ENCODE data around the gene MME.
"Not testable (repeated sequence)": the region's sequence is repeated elsewhere in the genome, so short reads cannot be mapped to it uniquely, and the experiment has no call there.

Gene MME

DNA sequence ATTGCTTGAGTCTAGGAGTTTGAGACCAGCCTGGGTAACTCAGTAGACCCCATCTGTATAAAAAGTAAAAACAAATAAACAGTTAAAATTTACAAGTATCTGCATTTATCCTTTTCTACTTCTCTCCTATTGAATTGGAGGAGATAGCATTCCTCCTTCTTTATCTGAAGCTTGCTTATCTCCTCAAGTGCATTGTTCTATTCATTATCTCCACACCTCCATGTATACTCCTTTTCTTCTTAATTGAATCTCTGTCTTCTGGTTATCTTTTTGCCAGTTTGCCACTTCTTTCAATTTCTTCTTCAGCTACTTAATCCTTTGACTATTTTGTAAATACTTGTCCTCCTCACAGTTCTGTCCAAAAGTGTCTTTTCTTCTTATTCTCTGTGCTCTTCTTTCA is 124.7 kb downstream of the MME start:
- H3K9ac ChIP-seq (ENCODE audit: low read length): no peak overlapping the region
- no peaks in the 10 kb centered on the region for H3K36me3 ChIP-seq (ENCODE audit: control insufficient read depth, insufficient read depth, low read length)
- no peaks in the 10 kb centered on the region for H3K4me1 ChIP-seq (ENCODE audit: control insufficient read depth, insufficient read depth, low read length)
- H3K4me3 ChIP-seq (ENCODE audit: low read length): no peak overlapping the region
- H3K27me3 ChIP-seq (ENCODE audit: control insufficient read depth, insufficient read depth, low read length): no peaks in the 10 kb centered on the region
- no peaks in the 10 kb centered on the region for H3K9me3 ChIP-seq (ENCODE audit: control insufficient read depth, low read length)

DNA sequence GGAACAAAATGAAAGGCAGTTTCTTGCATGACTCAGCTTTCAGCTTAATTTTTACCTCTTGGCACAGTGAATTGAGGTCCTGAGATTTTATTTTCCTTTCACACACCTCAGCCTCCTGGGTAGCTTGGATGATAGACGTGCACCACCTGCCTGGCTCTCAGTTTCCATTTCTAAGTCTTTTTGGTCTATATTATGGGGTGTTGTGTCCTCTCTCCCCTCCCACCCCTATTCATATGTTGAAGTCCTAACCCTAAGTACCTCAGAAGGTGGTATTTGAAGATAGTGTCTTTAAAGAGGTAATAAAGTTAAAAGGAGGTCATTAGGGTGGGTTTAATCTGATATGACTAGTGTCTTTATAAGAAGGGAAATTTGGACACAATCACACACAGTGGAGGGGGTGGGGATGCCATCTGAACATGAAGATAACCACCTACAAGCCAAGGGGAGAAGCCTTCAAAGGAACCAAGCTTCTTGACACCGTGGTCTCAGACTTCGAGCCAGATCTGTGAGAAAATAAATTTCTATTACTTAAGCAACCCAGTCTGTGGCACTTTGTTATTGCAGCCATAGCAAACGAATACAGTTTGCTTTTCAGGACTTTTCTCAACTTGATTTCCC is 128.2 kb downstream of the MME start:
- Histone ChIP-seq H3K9ac (ENCODE audit: low read length) (no peak overlapping the region), H3K4me1 (ENCODE audit: control insufficient read depth, insufficient read depth, low read length) (no peaks in the 10 kb centered on the region), H3K36me3 (ENCODE audit: control insufficient read depth, insufficient read depth, low read length) (no peaks in the 10 kb centered on the region), H3K27me3 (ENCODE audit: control insufficient read depth, insufficient read depth, low read length) (no peaks in the 10 kb centered on the region), H3K4me3 (ENCODE audit: low read length) (no peak overlapping the region), H3K9me3 (ENCODE audit: control insufficient read depth, low read length) (no peaks in the 10 kb centered on the region)

DNA sequence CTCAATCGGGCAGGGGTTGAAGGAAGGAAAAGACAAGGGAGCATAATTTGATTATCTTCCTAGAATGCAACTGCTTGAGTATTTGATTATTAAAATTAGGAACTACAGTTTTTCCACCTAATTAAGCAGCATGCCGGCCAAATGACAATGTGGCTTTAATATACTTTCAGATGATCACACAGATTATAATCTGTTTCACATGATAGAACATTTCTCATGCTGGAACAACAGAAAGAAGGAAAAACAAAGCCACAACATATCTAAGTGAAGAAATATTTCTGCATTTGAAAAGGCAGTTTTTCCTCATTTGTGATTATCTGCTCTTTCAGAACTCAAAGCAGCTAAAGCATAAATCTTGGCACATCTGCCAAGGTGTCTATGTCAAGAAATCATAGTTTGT is 130.6 kb downstream of the MME start:
- Histone ChIP-seq H3K4me1 (ENCODE audit: control insufficient read depth, insufficient read depth, low read length) (no peaks in the 10 kb centered on the region), H3K9ac (ENCODE audit: low read length) (no peak overlapping the region), H3K36me3 (ENCODE audit: control insufficient read depth, insufficient read depth, low read length) (no peaks in the 10 kb centered on the region), H3K27me3 (ENCODE audit: control insufficient read depth, insufficient read depth, low read length) (no peaks in the 10 kb centered on the region), H3K9me3 (ENCODE audit: control insufficient read depth, low read length) (no peaks in the 10 kb centered on the region), H3K4me3 (ENCODE audit: low read length) (no peak overlapping the region)

DNA sequence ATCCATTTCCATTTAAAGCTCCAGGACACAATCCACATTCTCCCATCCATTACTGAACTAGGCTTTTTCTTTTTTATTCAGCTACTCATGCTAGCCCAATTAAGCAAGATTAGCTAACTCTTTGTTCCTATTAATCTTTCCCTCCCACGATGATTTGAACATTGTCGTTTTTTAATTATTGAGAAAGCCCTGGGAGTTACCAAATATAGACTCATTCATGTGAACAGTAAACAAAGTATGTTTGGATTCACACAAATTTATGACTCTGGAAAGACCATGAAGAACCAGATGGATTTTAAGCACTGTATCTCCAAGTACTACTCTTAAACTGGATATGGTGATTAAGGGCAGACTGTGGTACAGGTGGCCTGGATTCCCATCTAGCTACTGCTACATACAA is 131.1 kb downstream of the MME start:
- Histone ChIP-seq H3K36me3 (ENCODE audit: control insufficient read depth, insufficient read depth, low read length) (no peaks in the 10 kb centered on the region), H3K4me3 (ENCODE audit: low read length) (no peak overlapping the region), H3K9ac (ENCODE audit: low read length) (no peak overlapping the region), H3K4me1 (ENCODE audit: control insufficient read depth, insufficient read depth, low read length) (no peaks in the 10 kb centered on the region), H3K9me3 (ENCODE audit: control insufficient read depth, low read length) (no peaks in the 10 kb centered on the region), H3K27me3 (ENCODE audit: control insufficient read depth, insufficient read depth, low read length) (no peaks in the 10 kb centered on the region)

DNA sequence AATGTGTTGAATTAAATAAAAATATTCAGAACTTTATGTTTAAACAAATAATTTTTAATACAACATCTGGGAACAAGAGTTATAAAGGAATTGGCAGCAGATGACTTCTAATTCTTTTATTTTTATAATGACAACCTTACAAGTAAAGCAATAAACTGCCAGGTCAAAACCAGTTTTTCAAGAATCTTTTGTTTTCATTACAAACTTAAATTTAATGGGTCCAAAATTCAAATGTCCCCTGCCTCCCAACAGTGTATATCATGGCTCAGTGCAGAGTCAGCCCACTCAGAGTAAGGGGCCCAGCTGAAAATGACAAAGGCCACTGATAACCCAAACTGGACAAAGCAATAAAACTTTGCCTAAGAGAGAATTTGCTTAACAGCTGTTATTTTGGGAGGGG is 131.8 kb downstream of the MME start:
- H3K9ac ChIP-seq (ENCODE audit: low read length): no peak overlapping the region
- no peaks in the 10 kb centered on the region for H3K4me1 ChIP-seq (ENCODE audit: control insufficient read depth, insufficient read depth, low read length)
- H3K27me3 ChIP-seq (ENCODE audit: control insufficient read depth, insufficient read depth, low read length): no peaks in the 10 kb centered on the region
- H3K4me3 ChIP-seq (ENCODE audit: low read length): no peak overlapping the region
- H3K36me3 ChIP-seq (ENCODE audit: control insufficient read depth, insufficient read depth, low read length): no peaks in the 10 kb centered on the region
- H3K9me3 ChIP-seq (ENCODE audit: control insufficient read depth, low read length): no peaks in the 10 kb centered on the region

DNA sequence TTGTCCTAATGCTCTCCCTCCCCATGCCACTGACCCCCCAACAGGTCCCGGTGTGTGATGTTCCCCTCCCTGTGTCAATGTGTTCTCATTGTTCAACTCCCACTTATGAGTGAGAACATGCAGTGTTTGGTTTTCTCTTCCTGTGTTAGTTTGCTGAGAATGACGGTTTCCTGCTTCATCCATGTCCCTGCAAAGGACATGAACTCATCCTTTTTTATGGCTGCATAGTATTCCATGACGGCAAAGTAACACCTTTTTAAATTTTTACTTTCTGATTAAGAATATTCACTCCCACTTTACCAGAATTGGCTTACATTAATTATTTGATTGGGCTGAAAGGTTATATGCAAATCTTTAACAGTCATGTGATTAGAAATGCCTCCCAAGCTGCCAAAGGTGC is 135.9 kb downstream of the MME start:
- not testable (repeated sequence) for H3K4me3 ChIP-seq (ENCODE audit: low read length); H3K4me1 ChIP-seq (ENCODE audit: control insufficient read depth, insufficient read depth, low read length)

DNA sequence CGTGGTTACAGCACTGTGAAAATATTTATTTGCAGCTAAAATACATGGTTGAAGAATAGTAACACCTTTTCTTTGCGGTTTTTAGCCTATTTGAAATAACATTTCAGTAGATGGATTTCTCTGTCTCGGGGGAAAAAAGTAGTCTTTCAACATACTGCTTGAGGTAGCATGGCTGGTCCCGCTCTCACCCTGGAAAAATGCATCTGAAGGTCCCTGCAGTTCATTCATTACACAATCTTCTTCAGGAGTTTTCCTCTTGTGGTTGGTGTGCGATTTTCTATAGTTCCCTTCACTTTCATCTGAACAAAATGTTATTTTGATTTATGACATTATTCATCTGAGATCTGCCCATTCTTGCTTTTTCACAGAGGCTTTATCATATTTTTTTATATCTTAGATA is 137.5 kb downstream of the MME start:
- Histone ChIP-seq H3K27me3 (ENCODE audit: control insufficient read depth, insufficient read depth, low read length) (no peaks in the 10 kb centered on the region), H3K4me1 (ENCODE audit: control insufficient read depth, insufficient read depth, low read length) (no peaks in the 10 kb centered on the region), H3K9me3 (ENCODE audit: control insufficient read depth, low read length) (no peaks in the 10 kb centered on the region), H3K36me3 (ENCODE audit: control insufficient read depth, insufficient read depth, low read length) (no peaks in the 10 kb centered on the region), H3K4me3 (ENCODE audit: low read length) (no peak overlapping the region), H3K9ac (ENCODE audit: low read length) (no peak overlapping the region)

More for the DNA sequence above, 135.9 kb downstream of the MME start:
- not testable (repeated sequence) for H3K9me3 ChIP-seq (ENCODE audit: control insufficient read depth, low read length); H3K27me3 ChIP-seq (ENCODE audit: control insufficient read depth, insufficient read depth, low read length); H3K9ac ChIP-seq (ENCODE audit: low read length); H3K36me3 ChIP-seq (ENCODE audit: control insufficient read depth, insufficient read depth, low read length)

DNA sequence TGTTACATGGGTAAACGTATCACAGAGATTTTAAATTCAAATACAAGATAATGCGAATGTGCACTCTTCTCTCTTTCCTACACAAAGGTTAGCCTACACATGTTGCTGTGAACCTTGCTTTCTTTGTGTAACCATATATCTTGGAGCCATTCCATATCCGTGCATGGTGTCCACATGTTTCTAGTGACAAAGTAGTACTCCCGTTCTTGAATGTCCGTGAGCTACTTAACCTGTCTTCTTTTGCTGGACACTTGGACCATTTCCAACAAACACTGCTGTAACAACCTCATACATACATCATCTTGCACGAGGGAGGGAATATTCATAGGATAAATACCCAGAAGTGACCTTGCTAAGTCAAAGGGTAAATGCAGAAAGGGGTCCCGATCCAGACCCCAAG is 138.3 kb downstream of the MME start:
- no peak overlapping the region for H3K4me3 ChIP-seq (ENCODE audit: low read length)
- no peak overlapping the region for H3K9ac ChIP-seq (ENCODE audit: low read length)
- no peaks in the 10 kb centered on the region for H3K36me3 ChIP-seq (ENCODE audit: control insufficient read depth, insufficient read depth, low read length)
- no peaks in the 10 kb centered on the region for H3K27me3 ChIP-seq (ENCODE audit: control insufficient read depth, insufficient read depth, low read length)
- H3K9me3 ChIP-seq (ENCODE audit: control insufficient read depth, low read length): no peaks in the 10 kb centered on the region
- H3K4me1 ChIP-seq (ENCODE audit: control insufficient read depth, insufficient read depth, low read length): no peaks in the 10 kb centered on the region

DNA sequence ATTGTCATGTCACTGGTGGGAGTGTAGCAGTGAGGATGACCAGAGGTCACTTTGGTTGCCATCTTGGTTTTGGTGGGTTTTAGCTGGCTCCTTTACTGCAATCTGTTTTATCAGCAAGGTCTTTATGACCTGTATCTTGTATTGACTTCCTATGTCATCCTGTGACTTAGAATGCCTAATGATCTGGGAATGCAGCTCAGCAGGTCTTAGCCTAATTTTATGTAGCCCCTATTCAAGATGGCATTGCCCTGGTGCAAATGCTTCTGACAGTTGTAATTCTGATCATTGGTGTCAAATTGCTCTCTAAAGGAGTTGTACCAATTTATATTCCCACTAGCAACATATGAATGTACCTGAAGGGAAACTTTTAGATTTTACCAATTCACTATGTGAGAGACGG is 139.0 kb downstream of the MME start:
- no peaks in the 10 kb centered on the region for H3K36me3 ChIP-seq (ENCODE audit: control insufficient read depth, insufficient read depth, low read length)
- no peak overlapping the region for H3K4me3 ChIP-seq (ENCODE audit: low read length)
- H3K27me3 ChIP-seq (ENCODE audit: control insufficient read depth, insufficient read depth, low read length): no peaks in the 10 kb centered on the region
- no peaks in the 10 kb centered on the region for H3K9me3 ChIP-seq (ENCODE audit: control insufficient read depth, low read length)
- no peaks in the 10 kb centered on the region for H3K4me1 ChIP-seq (ENCODE audit: control insufficient read depth, insufficient read depth, low read length)
- no peak overlapping the region for H3K9ac ChIP-seq (ENCODE audit: low read length)

DNA sequence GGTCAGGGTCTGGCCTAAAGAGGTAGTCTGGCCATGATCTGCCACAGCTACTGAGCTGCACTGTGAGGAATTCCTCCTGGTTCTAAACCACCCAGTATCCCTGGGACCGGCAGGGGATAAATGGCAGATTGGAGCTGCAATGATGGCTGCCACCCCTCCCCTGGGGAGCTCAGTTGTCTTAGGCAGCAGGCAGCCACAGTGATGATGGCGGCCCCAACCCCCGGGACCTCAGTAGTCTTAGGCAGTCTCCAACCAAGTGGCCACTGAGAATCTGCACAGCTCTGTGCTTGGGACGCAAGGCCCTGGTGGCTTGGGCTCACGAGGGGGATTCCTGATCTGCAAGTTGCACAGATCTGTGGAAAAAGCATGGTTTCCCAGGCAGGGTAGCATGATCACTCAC is 145.3 kb downstream of the MME start:
- Histone ChIP-seq H3K27me3 (ENCODE audit: control insufficient read depth, insufficient read depth, low read length) (no peaks in the 10 kb centered on the region), H3K4me3 (ENCODE audit: low read length) (no peak overlapping the region), H3K4me1 (ENCODE audit: control insufficient read depth, insufficient read depth, low read length) (no peaks in the 10 kb centered on the region), H3K9me3 (ENCODE audit: control insufficient read depth, low read length) (no peaks in the 10 kb centered on the region), H3K9ac (ENCODE audit: low read length) (no peak overlapping the region), H3K36me3 (ENCODE audit: control insufficient read depth, insufficient read depth, low read length) (no peaks in the 10 kb centered on the region)

DNA sequence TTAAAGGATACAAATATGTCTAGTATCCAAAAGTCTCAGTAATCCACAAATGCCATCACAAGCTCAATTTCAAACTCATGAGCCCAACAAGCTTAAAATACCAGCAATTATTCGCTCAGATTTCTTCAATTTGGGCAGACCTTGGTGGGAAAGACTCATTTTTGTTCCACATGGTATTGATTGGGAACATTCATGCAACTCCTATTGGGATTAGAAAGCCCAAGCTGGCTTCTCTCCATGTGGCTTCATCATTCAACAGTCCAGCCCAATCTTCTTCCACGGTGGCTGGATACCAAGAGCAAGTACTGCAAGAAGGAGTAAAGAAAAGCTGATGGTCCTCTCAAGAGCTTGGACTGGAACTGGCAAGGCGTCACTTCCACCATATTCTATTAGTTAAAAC is 147.0 kb downstream of the MME start:
- H3K36me3 ChIP-seq (ENCODE audit: control insufficient read depth, insufficient read depth, low read length): no peaks in the 10 kb centered on the region
- H3K4me3 ChIP-seq (ENCODE audit: low read length): no peak overlapping the region
- no peaks in the 10 kb centered on the region for H3K27me3 ChIP-seq (ENCODE audit: control insufficient read depth, insufficient read depth, low read length)
- peaks cover 2% of the 10 kb centered on the region for H3K4me1 ChIP-seq (ENCODE audit: control insufficient read depth, insufficient read depth, low read length)
- no peaks in the 10 kb centered on the region for H3K9me3 ChIP-seq (ENCODE audit: control insufficient read depth, low read length)
- H3K9ac ChIP-seq (ENCODE audit: low read length): no peak overlapping the region

DNA sequence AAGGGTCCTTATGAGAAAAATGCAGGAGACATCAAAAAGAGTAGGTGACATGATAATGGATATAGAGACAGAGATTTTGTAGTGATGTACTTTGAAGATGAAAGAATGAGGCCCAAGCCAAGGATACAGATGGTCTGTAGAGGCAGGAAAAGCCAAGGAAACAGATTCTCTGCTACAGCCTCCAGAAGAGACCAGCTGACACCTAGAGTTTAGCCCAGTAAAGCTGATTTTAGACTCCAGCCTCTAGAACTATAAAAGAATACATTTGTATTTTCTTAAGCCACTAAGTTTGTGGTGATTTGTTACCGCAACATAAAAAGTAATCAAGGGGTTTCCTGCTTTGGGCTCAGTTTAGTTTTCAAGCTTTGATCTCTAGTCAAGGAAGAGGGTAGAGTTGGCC is 148.6 kb downstream of the MME start:
- no peaks in the 10 kb centered on the region for H3K27me3 ChIP-seq (ENCODE audit: control insufficient read depth, insufficient read depth, low read length)
- no peaks in the 10 kb centered on the region for H3K36me3 ChIP-seq (ENCODE audit: control insufficient read depth, insufficient read depth, low read length)
- H3K9me3 ChIP-seq (ENCODE audit: control insufficient read depth, low read length): no peaks in the 10 kb centered on the region
- no peak overlapping the region for H3K4me3 ChIP-seq (ENCODE audit: low read length)
- peaks cover 14% of the 10 kb centered on the region for H3K4me1 ChIP-seq (ENCODE audit: control insufficient read depth, insufficient read depth, low read length)
- H3K9ac ChIP-seq (ENCODE audit: low read length): no peak overlapping the region

DNA sequence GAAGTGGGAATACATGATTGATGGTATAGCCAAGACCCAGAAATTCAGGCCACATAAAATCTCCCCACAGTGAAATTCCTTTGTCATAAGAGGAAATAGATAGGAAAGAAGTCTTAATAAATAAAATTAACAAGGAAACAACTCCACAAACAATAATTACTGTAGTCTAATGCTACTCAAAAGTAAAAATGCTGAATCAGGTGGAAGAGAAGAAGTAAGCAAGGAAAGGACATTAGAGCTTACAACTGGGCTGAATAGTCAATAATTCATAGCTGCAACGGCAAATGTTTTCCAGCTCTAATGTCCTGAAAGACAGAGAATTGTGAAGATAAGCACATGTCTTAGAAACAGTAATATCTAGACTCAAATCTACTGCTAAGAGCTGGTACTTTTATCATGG is 149.0 kb downstream of the MME start:
- Histone ChIP-seq H3K4me3 (ENCODE audit: low read length) (no peak overlapping the region), H3K9me3 (ENCODE audit: control insufficient read depth, low read length) (no peaks in the 10 kb centered on the region), H3K9ac (ENCODE audit: low read length) (no peak overlapping the region), H3K36me3 (ENCODE audit: control insufficient read depth, insufficient read depth, low read length) (no peaks in the 10 kb centered on the region), H3K27me3 (ENCODE audit: control insufficient read depth, insufficient read depth, low read length) (no peaks in the 10 kb centered on the region), H3K4me1 (ENCODE audit: control insufficient read depth, insufficient read depth, low read length) (peaks cover 14% of the 10 kb centered on the region)
